Right lobe of liver (tissue), 6 donors: ENCODE results near the gene DGAT2L6. TPM values are rescaled to one million over a fixed set of nuclear protein-coding genes. Genes with fewer than 3 reads are reported as not detected.

Experiments used
- ATAC-seq, 4 donors: fragments of 200-7000 bp; cut with Tn5 transposase; one replicate each; pipeline ENCODE4 v1.9.1; 2020; ENCODE audit warnings: mild to moderate bottlenecking in 4 of 4, moderate library complexity in 4 of 4
- DNase-seq, 3 donors: peaks; one replicate each; pipeline ENCODE4 v3.0.0-alpha.2; 2020
- H3K27ac ChIP-seq, 3 donors: fragments of 200-600 bp; one replicate each; pipeline ENCODE4 v1.8.0; 2022
- H3K27me3 ChIP-seq, 2 donors: fragments of 200-600 bp; one replicate each; pipeline ENCODE4 v1.8.0; 2022
- H3K36me3 ChIP-seq, 4 donors: fragments of 200-600 bp; sonication (generic) in 1 of 4; one replicate each; pipeline versions ENCODE4 v1.5.1 to v1.8.0; 2017 to 2022; ENCODE audit warnings: control low read depth in 1 of 4
- H3K4me1 ChIP-seq, 4 donors: fragments of 200-600 bp; sonication (generic) in 1 of 4; one replicate each; pipeline versions ENCODE4 v1.5.1 to v1.8.0; 2017 to 2022; ENCODE audit warnings: control low read depth in 1 of 4
- H3K4me3 ChIP-seq, 3 donors: fragments of 200-600 bp; one replicate each; pipeline ENCODE4 v1.8.0; 2022
- H3K9me3 ChIP-seq, 4 donors: fragments of 200-600 bp; sonication (generic) in 1 of 4; one replicate each; pipeline versions ENCODE4 v1.5.1 to v1.8.0; 2017 to 2022; ENCODE audit warnings: control low read depth in 1 of 4
- POLR2A ChIP-seq: fragments of 450-650 bp; IDR thresholded peaks from one replicate; pipeline ENCODE4 v1.6.1; 2017; ENCODE audit warnings: antibody characterized with exemption, mild to moderate bottlenecking
- WGBS: methylation state at CpG from one replicate; pipeline ENCODE4 v1.1.6; 2018; ENCODE audit warnings: low coverage, low lambda C conversion rate; ENCODE audit not compliant: insufficient coverage; ENCODE audit errors: missing lambda C conversion rate; 5-methylcytosine and 5-hydroxymethylcytosine counted together
- intact Hi-C, 2 donors: fragments of 100-400 bp; cut with DNase I; formaldehyde crosslinking; loops; one replicate each; pipeline versions ENCODE4 v1.11.2 to v1.14.1; 2022
- total RNA-seq, 6 experiments: library from RNA; depleted of rRNA in 2 of 6; stranded (reverse); fragments of >200 nt in 2 of 6; fragmentation: NEBNext Ultra II Directional in 3 of 6; extraction: Animal tissue kit (Norgen Biotek cat#: 25700) in 3 of 6; gene quantifications; one replicate each; pipeline versions ENCODE4 v1.1.0 to v1.2.4, GENCODE V29; 2016 to 2023
- TF ChIP-seq, protein P1 (sequence below), 4 donors: fragments of 200-600 bp in 3 of 4; fragments of 450-650 bp in 1 of 4; IDR thresholded peaks; one replicate each; pipeline versions ENCODE4 v1.5.1 to v1.8.0; 2016 to 2022; ENCODE audit warnings: antibody characterized with exemption in 4 of 4, mild to moderate bottlenecking in 2 of 4
- donor health status: DM: no; HTN: yes; CAD: no.
- donor health status: DM: no; HTN: no; CAD: no.
- donor health status: DM: no; HTN: no; CAD: no.
- donor health status: DM: no; HTN: yes; CAD: no.
- donor health status: DM: no; HTN: yes; CAD: no.

Gene DGAT2L6
- total RNA-seq, 6 experiments from 2014 or later = not detected

DNA sequence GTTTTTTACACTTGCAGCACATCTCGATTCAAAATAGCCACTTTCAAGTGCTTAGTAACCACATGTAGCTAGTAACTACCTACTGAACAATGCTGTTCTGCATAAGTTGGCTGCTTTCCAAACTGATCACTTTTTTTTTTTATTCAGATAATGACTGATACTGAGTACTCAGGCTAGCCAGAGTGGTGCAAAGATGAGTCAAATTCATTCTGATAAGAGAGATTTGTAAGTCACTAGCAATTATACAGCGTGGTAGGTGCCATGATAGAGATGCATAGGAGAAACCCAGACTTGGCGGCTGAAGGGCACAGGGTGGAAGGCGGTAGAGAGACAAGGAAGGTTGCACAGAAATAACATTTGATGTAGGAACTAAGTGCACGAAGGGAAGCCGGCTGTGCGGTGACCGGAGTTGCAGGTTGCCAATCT is 44.4 kb upstream of the DGAT2L6 start:
- TF ChIP-seq, protein P1, sequence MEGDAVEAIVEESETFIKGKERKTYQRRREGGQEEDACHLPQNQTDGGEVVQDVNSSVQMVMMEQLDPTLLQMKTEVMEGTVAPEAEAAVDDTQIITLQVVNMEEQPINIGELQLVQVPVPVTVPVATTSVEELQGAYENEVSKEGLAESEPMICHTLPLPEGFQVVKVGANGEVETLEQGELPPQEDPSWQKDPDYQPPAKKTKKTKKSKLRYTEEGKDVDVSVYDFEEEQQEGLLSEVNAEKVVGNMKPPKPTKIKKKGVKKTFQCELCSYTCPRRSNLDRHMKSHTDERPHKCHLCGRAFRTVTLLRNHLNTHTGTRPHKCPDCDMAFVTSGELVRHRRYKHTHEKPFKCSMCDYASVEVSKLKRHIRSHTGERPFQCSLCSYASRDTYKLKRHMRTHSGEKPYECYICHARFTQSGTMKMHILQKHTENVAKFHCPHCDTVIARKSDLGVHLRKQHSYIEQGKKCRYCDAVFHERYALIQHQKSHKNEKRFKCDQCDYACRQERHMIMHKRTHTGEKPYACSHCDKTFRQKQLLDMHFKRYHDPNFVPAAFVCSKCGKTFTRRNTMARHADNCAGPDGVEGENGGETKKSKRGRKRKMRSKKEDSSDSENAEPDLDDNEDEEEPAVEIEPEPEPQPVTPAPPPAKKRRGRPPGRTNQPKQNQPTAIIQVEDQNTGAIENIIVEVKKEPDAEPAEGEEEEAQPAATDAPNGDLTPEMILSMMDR (IDR thresholded peaks at IDR 0.05) = no peak
- no peak for TF ChIP-seq POLR2A
- peak overlapping the region in 1 of 3 donors; percentile 44 for H3K27ac ChIP-seq
- H3K4me3 ChIP-seq = peak overlapping the region; percentile 46 to 70 (median 67)
- WGBS = 31% methylated on average over 8 of the region's 8 CpGs
- no peaks in the 10 kb centered on the region for H3K27me3 ChIP-seq
- no peak for ATAC-seq
- no peaks in the 10 kb centered on the region for H3K9me3 ChIP-seq
- peaks cover 0 to 6% (median 0%) of the 10 kb centered on the region in 4 donors for H3K4me1 ChIP-seq
- intact Hi-C loops = no loop called here
- DNase-seq = no peak
- H3K36me3 ChIP-seq = no peaks in the 10 kb centered on the region

GRCh38 chrX:70133303-70134115 is 43.8 kb upstream of the DGAT2L6 start, which contains the start of gene IGBP1:
Gene IGBP1 (plus strand): TSS chrX:70133447. CDS start chrX:70133948, 501 bp downstream.
- intact Hi-C loops = no loop called here

GRCh38 chrX:70134116-70134477 is 43.2 kb upstream of the DGAT2L6 start:
- ATAC-seq (peak in 2 of 4 donors; percentile 3 to 9), DNase-seq (no peak)
- Histone ChIP-seq H3K4me3 (peak overlapping the region; percentile 46 to 70 (median 67)), H3K9me3 (no peaks in the 10 kb centered on the region), H3K4me1 (peaks cover 0 to 6% (median 0%) of the 10 kb centered on the region in 4 donors), H3K27ac (no peak overlapping the region), H3K27me3 (no peaks in the 10 kb centered on the region), H3K36me3 (no peaks in the 10 kb centered on the region)
- 22% methylated on average over 8 of the region's 12 CpGs for WGBS
- intact Hi-C loops = no loop called here
- TF ChIP-seq, protein P1 (IDR thresholded peaks at IDR 0.05) = no peak
- no peak for TF ChIP-seq POLR2A

More at GRCh38 chrX:70133303-70134115, 43.8 kb upstream of the DGAT2L6 start, which contains the start of gene IGBP1:
- peak within 1 kb of the TSS; percentile 46 to 70 (median 67) for H3K4me3 ChIP-seq
- peak; percentile 95 to 98 (median 96) for ATAC-seq
- DNase-seq = peak; percentile 67 to 80 (median 79)
- H3K4me1 ChIP-seq = peaks cover 0 to 6% (median 0%) of the 10 kb centered on the region in 4 donors
- peak; percentile 47 for TF ChIP-seq POLR2A
- TF ChIP-seq, protein P1 (IDR thresholded peaks at IDR 0.05) = peak; percentile 43 to 50 (median 44)
- no peaks in the 10 kb centered on the region for H3K9me3 ChIP-seq
- H3K27ac ChIP-seq = peak within 1 kb of the TSS in 1 of 3 donors; percentile 44
- 26% methylated on average over 9 of the region's 59 CpGs for WGBS
- H3K27me3 ChIP-seq = no peaks in the 10 kb centered on the region
- no peaks in the 10 kb centered on the region for H3K36me3 ChIP-seq

GRCh38 chrX:70138622-70139021 is 38.7 kb upstream of the DGAT2L6 start:
- WGBS = 83% methylated on average over 2 of the region's 2 CpGs

More at GRCh38 chrX:70138622-70139021, 38.7 kb upstream of the DGAT2L6 start:
- no peaks in the 10 kb centered on the region for H3K36me3 ChIP-seq
- H3K27ac ChIP-seq = no peak overlapping the region
- H3K4me3 ChIP-seq = no peak overlapping the region
- H3K27me3 ChIP-seq = no peaks in the 10 kb centered on the region
- H3K4me1 ChIP-seq = peaks cover 0 to 6% (median 0%) of the 10 kb centered on the region in 4 donors
- no peak for ATAC-seq
- TF ChIP-seq, protein P1 (IDR thresholded peaks at IDR 0.05) = no peak
- TF ChIP-seq POLR2A = no peak
- intact Hi-C loops = no loop called here
- no peak for DNase-seq
- H3K9me3 ChIP-seq = no peaks in the 10 kb centered on the region
